GM18858 (cell line): ENCODE data around the gene TBPL1.

Experiments
- ATAC-seq: cut with Tn5 transposase; IDR thresholded peaks from one replicate; pipeline ENCODE4 v1.9.1; 2021; ENCODE audit not compliant: unreplicated experiment

Gene TBPL1

DNA sequence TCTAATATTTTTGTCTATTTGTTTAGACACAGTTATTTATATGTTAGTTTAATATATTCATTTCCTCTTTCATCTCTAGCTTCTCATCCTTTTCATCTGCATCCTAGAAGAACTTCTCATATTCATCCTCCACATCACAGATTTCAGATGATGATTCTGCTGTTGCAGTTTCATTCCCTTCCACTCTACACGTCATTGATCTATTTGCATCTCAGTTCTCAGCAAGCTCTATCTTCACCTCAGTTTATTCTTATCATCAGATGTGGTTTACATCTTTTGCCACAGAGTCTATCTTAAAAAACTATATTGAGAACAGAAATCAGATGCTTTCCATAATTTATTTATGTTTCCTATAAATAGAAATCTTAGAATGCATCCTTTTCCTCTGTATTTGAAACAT lies 86.1 kb downstream of the TBPL1 start:
- no peak for ATAC-seq
